Measurements from ENCODE around the gene PLCG2.
"Not testable (repeated sequence)": the region's sequence is repeated elsewhere in the genome, so short reads cannot be mapped to it uniquely, and the experiment has no call there.

The PLCG2 gene

DNA sequence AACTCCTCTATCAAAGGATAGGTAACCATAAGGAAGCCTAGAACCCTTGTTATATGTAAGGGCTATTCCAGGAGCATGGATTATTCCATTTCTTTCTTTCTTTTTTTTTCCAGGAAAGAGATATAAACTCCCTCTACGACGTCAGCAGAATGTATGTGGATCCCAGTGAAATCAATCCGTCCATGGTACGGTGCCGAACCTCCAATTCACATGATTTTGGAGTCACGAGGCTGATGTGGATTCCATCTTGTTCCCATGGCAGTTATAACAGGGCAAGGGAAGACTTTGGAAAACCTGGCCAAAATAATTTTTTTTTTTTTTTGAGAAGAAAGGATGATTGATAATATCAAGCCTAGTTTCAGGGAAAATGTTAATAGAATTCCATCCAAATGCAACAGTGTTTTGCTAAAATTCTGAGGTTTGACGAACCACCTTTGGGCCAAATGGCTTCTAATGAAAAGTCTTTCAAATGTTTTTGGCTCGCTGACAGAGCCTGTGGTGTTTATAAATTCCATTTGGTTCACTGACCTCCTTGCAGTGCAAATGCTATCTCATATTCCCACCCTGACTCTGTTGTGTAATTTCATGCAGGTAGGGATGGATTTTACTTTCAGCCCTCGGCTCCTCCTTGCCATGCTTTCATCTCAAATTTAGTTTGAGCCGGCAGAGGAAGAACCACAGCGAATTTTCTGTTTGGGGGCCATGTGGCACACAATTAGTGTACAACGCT is 142.2 kb downstream of the PLCG2 start:
- DNase-seq = no peak

DNA sequence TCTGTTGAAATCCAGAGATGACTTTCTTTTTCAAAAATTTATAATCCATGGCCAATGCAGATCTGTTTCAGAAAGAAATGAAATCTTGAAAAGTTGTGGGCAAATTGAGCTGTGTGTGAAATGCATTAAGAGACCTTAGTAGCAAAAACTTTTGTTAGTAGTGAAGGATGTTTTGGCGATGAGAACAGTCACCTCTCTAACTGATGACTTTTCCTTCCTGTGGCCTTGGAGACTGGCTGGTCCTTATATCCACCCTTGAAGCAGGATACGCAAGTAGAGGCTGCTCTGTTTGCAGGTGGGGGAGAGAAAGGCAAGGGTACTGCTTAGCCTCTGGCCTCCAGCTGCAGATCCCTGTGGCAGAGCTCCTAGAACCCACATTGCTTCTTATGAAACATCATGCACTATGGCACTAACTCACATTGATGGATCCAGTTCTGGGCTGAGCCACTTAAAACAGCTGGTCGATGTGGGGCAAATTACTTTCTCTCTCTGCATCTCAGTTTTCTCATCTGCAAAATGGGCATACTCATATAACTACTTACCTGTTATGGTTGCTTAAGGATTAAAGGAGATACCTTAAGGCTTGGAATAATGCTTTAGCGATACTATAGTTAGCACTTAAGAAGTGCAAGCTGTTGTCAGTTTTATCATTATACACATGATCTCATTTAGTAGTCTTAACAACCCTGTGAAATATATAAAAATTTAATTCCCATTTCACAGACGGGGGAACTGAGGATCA is 142.9 kb downstream of the PLCG2 start:
- DNase-seq = no peak

DNA sequence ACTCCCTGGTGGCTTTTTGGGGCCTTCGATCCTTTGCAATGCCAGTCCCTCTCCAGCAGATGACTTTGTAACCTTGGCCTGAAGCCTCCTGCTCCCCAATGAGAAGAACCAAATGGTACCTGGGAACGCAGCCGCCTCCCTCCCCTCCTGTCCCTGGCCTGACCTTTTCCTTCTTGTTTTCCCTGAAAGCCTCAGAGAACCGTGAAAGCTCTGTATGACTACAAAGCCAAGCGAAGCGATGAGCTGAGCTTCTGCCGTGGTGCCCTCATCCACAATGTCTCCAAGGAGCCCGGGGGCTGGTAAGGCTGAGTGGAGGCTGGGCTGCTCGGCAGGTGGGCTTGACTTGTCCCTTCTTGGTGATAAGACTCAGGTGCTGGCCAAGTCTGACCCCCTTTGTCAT is 144.2 kb downstream of the PLCG2 start:
- no peak for DNase-seq

DNA sequence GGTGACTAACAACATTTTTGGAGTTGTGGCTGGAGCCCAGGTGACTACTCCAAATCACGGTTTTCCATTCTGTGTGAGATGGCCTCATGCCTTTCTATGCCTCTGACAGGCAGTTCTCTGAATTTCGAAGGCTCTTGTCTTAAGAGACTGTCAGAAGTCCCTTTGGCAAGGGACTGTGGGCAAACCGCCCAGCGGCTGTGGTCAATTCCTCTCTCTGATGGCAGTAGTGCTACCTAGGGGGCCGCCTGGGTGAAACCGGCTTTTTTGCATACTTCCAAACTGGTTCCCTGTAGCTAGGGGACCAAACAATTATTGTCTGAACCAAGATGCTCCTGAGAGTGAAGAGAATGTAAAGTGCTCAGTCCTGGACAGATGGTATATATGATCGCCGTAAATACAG is 145.9 kb downstream of the PLCG2 start:
- DNase-seq = no peak

DNA sequence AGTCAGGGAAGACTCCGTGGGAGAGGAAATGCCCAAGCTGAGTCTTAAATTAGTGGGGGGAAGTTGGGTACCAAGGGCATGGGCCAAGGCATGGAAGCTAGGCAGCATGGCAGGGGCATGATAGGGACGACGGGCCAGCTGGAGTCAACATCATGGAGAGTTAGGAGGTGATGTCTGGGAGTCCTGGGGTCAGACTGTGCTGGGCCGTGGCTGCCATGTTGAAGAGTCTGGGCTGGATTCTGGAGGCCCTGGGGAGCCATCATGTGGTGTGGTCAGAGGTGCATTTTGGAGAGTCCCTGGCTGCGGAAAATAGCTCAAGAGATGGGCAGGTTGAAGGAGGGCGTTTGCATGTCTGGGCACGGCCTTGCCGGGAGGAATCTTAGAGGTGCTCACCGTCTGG is 146.9 kb downstream of the PLCG2 start:
- no peak for DNase-seq

DNA sequence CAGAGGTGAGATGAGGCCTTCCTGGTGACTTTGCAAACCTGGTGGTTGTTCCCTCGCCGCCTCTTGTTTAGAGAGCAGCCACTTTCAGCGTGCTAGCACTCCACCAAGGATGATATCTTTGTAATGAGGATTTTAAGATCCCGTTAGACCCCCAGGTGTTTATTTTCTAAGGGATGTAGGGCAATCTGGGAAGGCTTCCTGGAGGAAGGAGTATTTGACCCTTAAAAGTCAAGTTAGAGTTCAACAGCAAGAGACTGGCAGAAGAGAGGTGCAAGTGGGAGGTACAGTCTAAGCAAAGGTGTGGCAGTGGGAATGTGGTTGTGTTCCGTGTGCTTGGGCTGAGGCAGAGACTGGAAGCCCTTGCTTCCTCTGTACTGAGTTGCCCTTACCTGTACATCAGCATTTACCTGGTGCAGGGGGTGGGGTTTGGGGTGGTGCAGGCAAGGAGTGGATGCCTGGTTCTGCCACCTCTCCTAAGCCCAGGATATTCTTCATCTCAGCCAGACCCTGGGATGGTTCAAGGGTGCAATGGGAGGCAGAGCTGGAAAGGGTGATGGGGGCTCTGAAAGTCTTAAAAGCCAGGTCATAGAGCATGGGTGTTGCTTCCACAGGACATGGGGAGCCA is 148.6 kb downstream of the PLCG2 start:
- DNase-seq = no peak

DNA sequence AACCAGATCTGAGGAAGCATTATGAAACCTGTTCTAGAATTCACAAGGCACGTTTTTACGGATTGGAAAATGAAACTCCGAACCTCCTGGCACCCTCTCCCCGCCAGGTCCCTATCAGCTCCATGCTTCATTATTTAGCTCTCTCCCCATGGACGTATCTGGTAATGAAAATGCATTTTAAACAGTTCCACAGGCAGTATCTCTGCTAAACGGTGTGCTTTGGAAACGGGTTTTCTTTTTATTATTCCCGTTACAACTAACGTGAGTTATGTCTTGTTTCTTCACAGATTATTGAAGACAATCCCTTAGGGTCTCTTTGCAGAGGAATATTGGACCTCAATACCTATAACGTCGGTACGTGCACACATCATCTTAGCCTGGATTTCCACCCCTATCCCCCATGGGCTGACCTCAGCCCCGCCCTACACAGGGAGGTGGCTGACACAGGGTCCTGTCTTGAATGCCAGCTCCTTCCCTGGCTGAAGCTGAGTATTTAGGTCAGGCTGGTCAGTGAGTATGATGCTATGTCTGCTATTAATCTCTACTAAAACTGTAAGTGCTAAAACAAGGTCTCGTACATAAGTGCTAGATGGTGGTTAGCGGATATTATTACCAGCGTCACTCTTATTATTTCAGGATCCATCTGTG is 149.3 kb downstream of the PLCG2 start:
- no peak for DNase-seq

DNA sequence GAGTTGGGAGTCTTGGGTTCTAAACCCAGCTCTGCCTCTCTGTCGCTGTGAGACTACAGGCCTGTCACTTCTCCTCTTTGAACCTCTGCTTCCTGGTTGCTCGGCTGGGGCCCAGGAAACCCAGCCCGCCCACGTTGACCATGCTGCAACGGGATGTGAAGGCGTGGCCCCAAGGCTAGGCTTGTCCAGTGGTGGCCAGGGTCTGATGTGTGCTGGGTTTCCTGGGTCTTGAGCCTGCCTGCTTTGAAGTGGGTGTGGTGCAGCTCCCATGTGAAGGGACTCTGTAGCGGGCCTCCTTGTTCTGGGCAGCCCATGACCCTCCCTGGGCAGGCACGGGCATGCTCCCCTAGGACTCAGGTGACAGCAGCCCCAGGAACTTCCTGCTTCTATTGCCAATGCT is 149.9 kb downstream of the PLCG2 start:
- DNase-seq = peak; percentile 81 to 84

DNA sequence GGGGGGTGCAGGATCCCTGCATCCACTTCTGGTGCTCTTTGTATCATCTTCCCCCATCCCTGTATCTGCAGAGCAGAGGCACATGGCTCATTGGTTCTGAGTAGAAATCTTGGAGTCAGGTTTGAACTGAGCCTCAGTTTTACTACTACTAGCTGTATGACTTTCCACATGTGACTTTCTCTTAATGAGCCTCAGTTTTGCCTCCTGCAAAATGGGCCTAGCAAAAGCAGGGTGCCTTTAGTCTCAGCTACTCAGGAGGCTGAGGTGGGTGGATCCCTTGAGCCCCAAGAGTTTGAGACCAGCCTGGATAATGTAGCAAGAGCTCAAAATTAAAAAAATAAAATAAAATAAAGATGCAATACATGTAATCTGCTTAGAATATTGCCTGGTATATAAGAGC is 150.8 kb downstream of the PLCG2 start:
- no peak for DNase-seq

DNA sequence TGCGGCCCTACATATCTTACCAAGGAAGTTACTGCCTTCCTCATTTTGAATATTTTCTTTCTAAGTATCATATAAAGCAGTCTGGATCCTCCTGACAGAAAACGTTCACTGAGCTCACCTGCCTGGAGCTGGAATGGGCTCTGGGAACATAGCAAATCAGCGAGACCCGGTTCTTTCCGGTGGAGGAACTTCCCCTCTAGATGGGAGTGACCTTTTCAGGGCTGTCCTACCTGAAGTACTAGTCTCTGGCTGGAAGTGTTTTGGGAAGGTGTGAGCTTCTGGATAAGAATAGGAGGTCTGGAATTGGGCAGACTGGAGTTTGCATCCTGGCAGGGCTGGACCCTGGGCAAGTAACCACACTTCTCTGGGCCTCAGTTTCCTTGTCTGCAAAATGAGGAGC is 152.8 kb downstream of the PLCG2 start:
- no peak for DNase-seq

DNA sequence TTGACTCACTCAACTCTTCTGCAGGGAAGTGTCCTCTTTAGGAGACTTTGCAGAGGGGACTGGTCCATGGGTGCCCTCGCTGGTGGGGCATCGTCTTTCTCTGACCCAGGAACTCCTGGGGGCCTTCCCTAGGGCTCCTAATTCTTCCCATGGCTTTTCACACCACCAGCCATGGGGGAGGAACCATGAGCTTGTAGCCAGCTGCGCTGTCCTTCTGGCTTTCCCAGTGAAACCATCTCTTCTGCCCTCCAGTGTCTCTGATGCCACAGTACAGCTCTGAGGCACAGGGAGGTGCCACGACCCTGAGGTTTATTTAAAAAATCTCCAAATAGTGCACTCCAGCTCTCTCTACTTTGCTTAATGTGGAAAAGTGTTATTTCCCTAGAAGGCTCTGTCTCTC is 153.6 kb downstream of the PLCG2 start:
- DNase-seq = no peak

DNA sequence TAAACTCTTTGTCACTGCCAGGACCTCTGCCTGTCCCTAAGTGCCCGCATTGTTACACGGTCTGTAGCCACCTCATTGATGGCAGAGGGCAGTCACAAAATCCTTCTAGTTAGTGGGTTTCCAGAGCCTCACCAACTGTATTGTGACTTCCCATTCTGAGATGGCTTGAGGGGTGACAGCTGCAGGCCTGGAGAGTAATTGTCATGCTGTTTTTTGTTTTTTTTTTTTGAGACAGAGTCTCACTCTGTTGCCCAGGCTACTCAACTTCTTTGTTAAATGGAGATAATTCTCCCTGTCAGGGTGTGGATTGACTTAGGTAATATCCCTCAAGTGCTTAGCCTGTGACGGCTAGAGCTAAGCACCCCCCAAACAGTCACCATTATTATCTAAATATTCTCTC is 154.3 kb downstream of the PLCG2 start:
- no peak for DNase-seq

DNA sequence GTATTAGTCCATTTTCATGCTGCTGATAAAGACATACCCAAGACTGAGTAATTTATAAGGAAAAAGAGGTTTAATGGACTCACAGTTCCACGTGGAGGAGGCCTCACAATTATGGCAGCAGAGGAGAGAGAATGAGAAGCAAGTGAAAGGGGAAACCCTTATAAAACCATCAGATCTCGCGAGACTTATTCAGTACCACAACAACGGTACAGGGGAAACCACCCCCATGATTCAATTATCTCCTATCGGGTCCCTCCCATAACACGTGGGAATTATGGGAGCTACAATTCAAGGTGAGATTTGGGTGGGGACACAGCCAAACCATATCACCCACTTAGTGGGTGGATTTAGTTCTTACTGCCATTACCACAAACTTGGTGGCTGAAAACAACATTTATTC is 155.6 kb downstream of the PLCG2 start:
- DNase-seq = not testable (repeated sequence)

DNA sequence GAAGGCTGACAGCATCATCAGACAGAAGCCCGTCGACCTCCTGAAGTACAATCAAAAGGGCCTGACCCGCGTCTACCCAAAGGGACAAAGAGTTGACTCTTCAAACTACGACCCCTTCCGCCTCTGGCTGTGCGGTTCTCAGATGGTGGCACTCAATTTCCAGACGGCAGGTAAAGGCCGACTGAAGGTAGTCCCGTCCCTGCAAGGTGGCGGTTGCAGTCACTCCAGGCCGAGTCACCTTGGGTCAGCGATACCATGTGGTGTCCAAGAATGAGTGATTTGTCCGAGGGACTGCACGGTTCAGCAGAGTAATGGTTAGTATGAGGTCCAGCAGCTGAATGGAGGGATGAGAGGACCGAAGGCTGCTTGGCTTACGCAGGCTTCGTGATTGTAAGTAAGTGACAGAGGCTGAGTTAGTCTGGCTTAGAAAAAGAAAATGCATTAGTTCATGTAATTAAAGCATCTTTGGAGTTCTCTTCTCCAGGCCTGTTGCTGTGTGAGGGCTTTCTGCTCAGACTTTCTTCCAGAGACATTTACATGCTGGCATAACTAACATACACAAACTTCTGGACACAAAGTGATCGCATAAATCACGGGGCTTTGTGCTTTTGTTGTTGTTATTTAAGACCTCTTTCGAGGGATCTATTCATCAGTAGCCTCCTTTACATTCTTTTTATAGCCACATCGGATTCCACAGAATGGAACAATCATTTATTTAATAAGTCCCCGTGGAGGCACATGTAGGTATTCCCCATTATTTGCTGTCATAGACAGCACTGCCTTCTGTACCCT is 157.3 kb downstream of the PLCG2 start:
- DNase-seq = no peak

DNA sequence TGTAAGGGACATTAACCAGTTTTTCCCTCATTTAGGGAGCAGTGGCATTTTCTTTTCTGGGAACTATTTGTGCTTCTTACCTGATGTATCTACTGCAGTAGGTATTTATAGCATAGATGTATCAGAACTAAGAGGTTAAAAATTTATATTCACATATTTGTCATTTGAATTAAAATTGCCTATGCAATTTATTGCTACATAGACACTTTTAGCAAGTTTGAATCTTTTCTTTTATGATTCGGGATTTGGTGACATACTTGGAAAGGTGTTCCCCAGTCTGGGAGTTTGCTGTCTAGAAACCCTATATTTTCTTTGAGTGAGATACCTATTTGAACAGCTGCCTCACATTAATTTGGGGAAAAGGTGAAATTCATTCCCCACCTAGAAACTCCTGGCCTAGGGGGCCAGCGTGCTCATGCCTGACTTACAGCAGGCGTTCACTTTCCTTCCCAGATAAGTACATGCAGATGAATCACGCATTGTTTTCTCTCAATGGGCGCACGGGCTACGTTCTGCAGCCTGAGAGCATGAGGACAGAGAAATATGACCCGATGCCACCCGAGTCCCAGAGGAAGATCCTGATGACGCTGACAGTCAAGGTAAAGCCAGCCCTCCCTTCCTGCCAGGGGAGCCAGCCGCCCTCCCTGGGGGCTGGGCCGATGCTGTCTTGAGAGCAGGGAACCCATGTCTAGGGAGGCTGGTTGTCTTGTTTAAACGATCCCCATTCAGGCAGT is 158.4 kb downstream of the PLCG2 start:
- DNase-seq = no peak

DNA sequence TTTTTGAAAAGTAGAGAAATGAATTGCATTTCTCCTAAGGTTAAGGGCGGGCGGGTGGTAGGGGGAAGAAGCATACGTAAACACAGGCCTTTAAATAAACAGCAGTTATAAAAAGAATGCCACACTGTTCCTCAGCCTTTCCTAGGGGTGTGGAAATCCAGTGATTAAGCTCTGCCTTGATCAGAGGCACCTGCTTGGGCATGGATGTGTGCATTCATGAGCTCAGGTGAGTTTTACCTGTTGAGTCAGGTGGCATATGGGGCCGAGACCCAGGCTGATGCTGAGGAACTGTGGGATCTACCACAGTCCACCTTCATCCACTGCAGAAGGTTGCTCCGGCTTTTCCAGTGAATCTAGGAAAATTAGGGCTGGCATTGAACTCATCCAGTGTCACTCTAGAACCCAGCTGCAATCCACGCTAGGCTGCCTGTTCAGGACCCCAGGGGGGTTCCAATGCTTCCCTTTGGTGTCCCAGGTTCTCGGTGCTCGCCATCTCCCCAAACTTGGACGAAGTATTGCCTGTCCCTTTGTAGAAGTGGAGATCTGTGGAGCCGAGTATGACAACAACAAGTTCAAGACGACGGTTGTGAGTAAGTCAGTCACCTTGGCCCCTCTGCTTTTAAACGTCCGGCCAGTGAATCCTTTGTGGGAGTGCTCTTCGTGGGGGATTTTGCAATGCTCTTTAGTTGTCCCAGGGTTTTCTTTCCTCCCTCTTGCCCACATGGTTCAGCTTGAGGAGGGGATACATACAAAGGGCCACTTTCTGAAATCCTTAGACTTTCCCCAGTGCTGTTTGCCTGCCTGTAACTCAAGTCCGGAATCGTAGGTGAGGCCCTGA is 159.5 kb downstream of the PLCG2 start:
- no peak for DNase-seq

DNA sequence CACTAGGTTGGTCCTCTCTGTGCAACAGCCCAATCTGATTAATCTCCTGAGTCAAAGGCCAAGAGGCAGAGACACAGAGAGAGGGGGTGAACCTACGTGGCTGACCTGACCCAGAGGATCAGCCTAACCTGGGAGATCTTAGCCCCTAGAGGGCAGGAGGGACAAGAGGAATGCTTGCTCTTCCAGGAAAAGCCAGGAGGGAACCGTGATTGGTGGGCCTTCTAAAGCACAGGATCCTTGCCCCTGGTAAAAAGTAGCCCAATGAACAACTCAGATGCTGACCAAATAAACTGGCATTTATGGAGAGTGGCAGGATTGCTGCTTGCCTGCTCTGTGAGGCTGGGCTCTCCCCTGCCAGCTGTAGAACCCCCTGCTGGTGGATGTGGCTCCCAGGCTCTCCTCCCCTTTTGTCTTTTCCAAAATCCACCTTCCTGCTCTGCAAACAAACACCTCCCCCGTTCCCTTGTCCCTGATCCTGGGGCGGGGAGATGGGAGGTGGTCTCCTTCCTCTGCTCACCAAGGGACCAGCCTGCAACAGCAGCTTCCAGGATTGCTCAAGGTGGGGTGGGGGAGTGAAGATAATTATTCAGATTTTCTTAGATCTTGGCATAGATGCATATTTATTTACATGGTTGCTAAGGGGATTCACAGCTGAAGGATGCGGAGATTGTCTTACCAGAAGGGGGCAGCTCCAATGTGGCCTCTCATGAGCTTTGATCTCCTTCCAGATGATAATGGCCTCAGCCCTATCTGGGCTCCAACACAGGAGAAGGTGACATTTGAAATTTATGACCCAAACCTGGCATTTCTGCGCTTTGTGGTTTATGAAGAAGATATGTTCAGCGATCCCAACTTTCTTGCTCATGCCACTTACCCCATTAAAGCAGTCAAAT is 160.3 kb downstream of the PLCG2 start:
- no peak for DNase-seq

DNA sequence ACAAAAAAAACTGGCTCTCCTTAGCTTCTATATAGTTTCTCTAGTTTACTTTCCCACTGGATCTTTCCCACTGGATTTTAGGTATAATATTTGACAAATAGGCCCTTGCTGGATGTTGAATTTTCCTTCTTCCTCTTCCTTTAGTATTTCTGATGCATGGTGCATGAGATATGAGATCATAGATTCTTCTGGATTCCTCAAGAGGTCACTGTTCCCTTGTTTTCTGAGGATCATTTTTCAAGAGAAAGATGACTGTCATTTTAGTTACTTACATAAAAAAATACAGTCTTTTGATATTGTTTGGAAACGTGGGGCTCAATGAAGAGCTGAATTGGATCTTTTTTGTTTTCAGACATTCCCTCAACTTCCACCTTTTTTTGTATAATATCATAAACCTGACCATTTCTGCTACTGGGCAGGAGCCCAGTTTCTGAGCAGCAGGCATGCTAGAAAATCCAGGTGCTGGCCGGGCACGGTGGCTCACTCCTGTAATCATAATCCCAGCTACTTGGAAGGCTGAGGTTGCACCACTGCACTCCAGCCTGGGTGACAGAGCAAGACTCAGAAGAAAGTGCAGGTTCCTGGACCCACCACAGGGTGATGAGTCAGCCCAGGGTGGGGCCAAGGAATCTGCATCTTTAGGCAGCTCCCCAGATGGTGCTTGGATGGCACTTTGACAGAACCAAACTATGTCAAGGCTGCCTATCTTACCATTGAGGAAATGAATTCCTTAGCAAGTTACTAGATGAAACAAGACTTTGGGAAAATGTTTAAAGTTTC is 161.9 kb downstream of the PLCG2 start:
- DNase-seq = peak; percentile 35 to 44

DNA sequence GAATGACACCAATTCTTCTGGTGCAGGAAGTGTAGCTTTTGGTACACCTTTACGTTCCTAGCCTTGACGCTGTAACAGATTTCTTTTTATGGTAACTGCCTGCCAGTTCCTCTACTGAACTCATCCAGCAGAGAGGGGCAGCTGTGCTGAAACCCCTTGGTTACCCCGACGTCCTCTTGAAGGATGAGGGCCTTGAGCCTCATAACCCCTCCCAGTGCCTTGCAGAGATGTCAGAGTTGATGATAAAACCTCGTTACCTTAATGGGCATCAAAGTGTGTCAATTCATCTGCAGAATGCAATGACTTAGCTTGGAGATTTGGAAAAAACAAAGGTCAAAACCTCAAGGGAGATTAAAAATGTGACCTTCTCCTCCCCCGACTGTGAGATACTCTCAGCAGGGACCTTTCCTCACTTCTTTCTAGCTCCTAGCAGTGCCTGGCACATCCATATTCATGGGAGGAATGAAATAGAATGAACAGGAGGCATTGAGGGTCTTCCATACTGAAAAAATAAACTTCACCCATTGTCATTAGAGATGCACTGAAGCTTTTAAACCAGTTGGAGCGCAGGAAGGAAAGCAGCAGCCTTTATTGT is 163.0 kb downstream of the PLCG2 start:
- DNase-seq = no peak

Data from inflammatory macrophage treated with lipopolysaccharide for 1 hour (primary cell).